Activated naive CD4-positive, alpha-beta T cell treated with anti-CD3 and anti-CD28 coated beads, Interleukin-2, amount 50 U/mL, for 72 hours (primary cell): Measurements from ENCODE around the gene DCTN4. TPM values are rescaled to one million over a fixed set of nuclear protein-coding genes. Genes with fewer than 3 reads are reported as not detected.

Experiments
- ATAC-seq, 2 donors: fragments of 150-1000 bp; cut with Tn5 transposase; 2 replicates each; pipeline ENCODE4 v1.10.0; 2021; ENCODE audit warnings: mild to moderate bottlenecking in 2 of 2, moderate library complexity in 2 of 2
- DNase-seq, 2 donors: peaks; one replicate each; pipeline ENCODE4 v3.0.0; 2021 to 2022; ENCODE audit warnings: low spot score in 2 of 2
- H3K27ac Mint-ChIP-seq, 2 donors: one replicate each; pipeline ENCODE4 v1.8.0; 2022; ENCODE audit warnings: mild to moderate bottlenecking in 2 of 2, mixed read lengths in 2 of 2
- H3K36me3 Mint-ChIP-seq, 2 donors: one replicate each; pipeline ENCODE4 v1.8.0; 2022; ENCODE audit warnings: mixed read lengths in 2 of 2
- H3K9me3 Mint-ChIP-seq, 2 donors: one replicate each; pipeline ENCODE4 v1.8.0; 2022; ENCODE audit warnings: mixed read lengths in 2 of 2
- total RNA-seq, 2 donors: library from RNA; stranded (reverse); gene quantifications; one replicate each; pipeline ENCODE4 v1.2.3, GENCODE V29; 2022

The DCTN4 gene
- total RNA-seq, 2 donors from 2014 or later: 44.0 to 56.4 TPM

DNA sequence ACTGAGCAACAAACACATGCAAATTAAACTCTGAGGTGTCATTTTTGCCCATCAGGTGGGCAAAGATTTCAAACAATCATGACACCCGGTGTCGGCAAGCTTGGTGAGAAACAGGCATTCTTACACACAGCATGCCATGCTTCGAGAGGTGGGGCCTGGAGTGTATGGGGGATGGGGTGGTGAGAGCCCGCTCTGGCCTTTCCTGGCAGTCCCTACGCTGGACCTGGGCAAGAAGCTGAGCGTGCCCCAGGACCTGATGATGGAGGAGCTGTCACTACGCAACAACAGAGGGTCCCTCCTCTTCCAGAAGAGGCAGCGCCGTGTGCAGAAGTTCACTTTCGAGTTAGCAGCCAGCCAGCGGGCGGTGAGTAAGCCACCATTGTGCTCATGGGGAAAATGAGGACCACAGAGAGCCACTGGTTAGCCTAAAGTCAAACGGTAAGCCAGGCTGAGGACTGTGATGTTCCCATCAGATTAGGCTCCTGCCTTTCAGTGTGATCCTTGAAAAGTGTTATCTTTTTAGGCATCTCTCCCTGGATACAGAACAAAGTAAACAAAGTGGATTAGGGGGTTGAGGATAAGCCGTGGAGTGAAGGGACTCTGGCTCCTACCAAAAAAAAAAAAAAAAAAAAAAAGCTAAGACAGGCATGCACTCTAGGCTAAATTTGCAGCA is 88.4 kb downstream of the DCTN4 start:
- ATAC-seq (no peak), DNase-seq (no peak)
- H3K36me3 Mint-ChIP-seq: no peaks in the 10 kb centered on the region
- no peaks in the 10 kb centered on the region for H3K9me3 Mint-ChIP-seq
- H3K27ac Mint-ChIP-seq: no peak overlapping the region

DNA sequence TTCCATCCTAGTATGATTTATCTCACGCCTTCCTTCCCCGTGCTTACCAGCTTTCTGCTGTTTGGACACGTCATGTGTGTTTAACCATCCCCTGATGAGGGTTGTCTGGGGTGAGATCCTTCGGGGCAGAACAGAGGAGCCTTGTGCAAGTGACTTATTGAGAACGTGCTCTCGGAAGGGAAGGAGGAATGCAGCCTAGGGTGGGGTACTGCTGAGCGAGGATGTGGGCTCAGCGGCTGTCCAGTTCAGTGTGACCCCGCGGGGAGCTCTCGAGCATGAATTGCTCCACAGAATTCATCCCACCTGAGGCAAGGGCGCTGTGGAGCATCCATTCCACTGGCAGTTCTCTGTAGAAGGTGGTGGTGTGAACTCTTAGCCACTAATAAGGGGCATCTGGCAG is 93.8 kb downstream of the DCTN4 start:
- Mint-ChIP-seq H3K27ac (no peak overlapping the region), H3K36me3 (no peaks in the 10 kb centered on the region), H3K9me3 (no peaks in the 10 kb centered on the region)
- DNase-seq: no peak
- no peak for ATAC-seq

DNA sequence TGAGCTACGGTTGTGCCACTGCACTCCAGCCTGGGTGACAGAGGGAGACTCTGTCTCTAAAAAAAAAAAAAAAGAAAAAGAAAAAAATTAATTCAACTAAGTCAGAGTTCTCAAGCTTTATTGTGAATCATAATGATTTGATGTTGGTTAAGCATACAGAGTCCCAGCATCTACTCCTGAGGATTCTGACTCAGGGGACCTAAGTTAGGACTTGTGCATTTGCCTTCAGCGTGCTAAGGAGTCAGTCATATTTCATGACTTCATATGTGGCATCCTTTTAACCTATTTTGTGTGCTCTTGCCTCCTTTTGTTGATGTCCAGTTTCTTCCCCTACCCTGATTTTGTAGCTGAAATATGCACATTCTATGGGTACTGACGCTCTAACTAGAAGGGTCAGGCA is 94.9 kb downstream of the DCTN4 start:
- no peaks in the 10 kb centered on the region for H3K36me3 Mint-ChIP-seq
- H3K27ac Mint-ChIP-seq: no peak overlapping the region
- ATAC-seq: no peak

DNA sequence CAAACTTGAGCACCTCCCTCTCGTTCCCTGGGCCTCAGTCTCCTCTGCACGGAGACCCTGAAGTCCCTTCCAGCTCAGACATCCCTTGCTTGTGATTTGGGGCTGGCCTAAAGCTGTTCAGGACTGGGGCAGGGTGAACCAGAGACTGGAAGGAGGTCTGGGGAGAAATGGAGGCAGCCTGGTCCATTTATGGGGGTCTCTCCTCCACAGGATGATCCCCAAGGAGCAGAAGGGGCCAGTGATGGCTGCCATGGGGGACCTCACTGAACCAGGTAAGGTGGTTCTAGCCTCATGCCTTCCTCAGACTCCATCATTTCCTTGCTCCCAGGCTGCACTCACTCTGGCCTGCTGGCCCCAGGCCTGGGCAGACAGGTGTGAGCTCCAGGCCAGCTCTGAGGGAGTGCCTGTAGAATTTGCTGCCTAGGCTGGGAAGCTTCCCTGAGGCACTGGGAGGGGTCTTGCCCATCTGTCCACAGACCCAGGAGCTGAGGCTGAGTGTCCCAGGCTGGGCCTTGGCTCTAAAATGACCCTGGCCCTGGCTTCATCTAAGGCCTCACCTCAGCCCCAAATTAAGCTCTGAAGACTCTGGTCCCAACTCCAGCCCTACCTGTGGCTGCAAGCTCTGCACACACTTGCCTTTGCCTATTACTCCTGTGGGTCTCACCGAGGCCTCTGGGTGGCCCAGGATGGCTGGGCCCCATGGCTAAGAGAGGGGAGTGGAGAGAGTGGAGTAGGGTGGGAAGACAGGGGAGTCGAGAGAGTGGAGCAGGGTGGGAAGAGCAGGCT is 95.9 kb downstream of the DCTN4 start:
- DNase-seq (no peak), ATAC-seq (no peak)
- Mint-ChIP-seq H3K9me3 (no peaks in the 10 kb centered on the region), H3K27ac (no peak overlapping the region), H3K36me3 (no peaks in the 10 kb centered on the region)

More for the DNA sequence above, 94.9 kb downstream of the DCTN4 start:
- no peak for DNase-seq
- no peaks in the 10 kb centered on the region for H3K9me3 Mint-ChIP-seq

DNA sequence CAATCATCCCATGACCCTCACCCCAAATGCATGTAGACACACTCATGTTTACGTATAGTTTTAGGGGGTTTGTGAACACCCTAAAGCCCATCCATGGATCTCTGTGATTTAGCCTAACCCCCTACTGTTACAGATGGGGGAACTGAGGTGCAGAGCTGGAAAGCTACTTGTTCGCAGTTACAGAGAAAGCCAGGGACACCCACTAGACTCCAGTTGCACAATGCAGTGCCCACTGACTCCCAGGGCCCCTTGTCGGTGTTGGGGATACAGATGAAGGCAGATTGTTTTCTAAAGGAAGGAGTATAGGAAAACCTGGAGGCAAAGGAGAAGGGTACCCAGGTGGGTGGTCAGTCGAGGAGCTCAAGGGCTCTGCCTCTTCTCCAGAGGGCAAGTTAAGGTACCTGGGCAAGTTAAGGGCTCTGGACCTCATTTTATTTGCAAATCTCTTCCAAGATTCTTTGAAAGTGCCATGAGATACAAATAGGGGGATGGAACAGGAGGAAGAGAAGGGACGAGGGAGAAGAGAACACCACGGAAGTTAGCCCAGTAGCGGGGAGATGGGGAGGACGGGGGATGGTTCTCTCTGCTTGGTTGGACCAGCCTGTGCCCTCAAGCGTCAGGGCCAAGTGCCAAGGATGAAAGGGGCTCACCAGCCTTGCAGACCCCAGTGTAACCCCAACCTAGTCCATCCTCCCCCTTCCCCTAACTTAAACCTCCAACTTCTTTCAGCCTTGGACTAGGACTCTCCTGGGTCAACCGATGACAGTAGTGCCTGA is 96.8 kb downstream of the DCTN4 start:
- no peaks in the 10 kb centered on the region for H3K36me3 Mint-ChIP-seq
- DNase-seq: no peak
- peak overlapping the region in 1 of 2 donors; percentile 50 for H3K27ac Mint-ChIP-seq
- ATAC-seq: no peak
- no peaks in the 10 kb centered on the region for H3K9me3 Mint-ChIP-seq

DNA sequence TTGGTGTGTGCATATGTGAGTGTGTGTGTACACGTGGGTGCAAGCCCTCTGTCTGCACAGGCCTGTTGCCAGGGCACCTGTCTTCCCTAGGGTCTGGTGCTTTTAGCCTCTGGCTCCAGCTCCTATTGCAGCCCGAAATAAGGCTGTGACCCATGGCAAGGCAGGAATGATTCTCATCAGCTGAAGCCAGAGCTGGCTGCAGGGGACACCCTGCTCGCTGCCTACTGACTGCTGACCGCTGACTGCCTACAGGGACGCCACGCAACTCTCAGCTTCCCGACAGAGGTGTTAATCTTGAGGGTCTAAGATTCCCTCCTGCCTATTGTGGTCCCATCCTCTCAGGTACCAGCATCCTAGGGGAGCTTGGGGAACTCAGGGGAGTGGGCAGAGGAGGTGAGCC is 97.7 kb downstream of the DCTN4 start, which contains the start of gene MYOZ3:
Gene MYOZ3, plus strand, starts transcription at position 166 of the 400 bp plus-strand sequence. CDS start 1,691 bp downstream, outside the sequence.
- Mint-ChIP-seq H3K27ac (peak within 1 kb of the TSS in 1 of 2 donors; percentile 50), H3K9me3 (no peaks in the 10 kb centered on the region), H3K36me3 (no peaks in the 10 kb centered on the region)
- DNase-seq (no peak), ATAC-seq (no peak)

DNA sequence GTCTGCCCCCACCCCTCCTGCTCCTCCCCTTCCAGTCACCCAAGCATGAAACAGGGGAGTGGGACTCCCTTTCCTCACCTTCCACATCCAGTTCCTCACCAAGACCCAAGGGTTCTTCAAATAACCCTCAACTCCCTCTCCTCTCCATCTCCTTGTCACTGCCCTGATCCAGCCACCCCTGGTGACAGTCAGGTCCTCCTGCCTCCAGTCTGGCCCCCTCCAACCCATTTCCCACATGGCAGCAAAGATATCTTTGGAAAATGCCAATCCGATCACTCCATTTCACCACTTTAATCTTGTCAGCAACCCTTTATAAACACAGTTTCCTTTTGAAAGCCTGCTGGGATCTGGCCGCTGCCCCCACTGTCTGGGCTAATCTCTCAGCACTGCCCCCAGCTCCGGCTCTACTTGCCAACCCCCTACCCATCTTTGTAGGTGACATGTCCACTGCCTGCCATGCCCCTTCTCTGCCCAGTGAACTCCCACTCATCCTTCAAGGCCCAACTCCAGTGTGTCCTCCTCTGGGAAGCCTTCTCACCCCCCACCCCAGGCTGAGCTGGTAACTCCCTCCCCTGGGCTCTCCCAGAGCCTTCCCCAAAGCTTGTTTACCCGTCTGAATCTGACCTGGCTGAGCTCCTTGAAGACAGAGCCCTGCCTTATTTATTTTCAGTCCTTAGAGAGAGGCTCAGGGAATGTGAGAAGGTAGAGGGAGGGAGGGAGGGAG is 98.5 kb downstream of the DCTN4 start:
- ATAC-seq (no peak), DNase-seq (no peak)
- H3K9me3 Mint-ChIP-seq: no peaks in the 10 kb centered on the region
- no peak overlapping the region for H3K27ac Mint-ChIP-seq
- no peaks in the 10 kb centered on the region for H3K36me3 Mint-ChIP-seq

DNA sequence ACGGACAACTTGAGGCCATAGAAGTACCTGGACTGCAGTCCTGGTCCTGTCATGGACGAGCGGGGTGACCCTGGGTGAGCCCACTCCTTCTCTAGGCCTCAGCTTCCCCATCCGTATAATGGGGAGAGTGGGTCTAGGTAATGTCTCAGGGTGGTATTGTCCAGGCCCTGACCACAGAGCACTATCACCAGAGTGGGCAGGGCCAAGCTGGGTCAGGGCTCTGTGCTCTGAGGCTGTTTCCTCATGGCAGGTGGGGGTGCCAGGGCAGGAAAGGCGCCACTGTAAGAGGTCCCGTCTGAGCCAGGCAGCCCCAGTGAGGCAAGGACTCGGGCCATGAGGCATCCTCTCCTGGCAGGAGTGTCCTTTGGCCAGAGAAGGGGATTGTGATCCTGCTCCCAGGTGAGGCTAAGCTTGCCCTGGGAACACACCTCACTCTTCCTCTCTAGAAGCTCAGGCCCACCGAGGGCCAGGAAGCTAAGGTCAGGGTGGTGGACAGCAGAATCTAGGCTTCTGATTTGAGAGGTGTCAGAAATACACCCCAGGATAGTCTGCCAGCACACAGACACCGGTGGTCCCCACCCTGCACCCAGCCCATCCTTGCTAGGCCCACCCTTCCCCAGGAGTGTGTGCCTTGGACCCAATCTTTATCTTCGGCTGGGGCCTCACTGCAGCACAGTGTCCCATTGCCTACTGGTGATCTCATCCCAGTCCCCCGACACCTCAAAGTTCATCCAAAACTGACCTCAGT is 99.3 kb downstream of the DCTN4 start:
- DNase-seq: peak in 1 of 2 donors; percentile 26
- no peak overlapping the region for H3K27ac Mint-ChIP-seq

DNA sequence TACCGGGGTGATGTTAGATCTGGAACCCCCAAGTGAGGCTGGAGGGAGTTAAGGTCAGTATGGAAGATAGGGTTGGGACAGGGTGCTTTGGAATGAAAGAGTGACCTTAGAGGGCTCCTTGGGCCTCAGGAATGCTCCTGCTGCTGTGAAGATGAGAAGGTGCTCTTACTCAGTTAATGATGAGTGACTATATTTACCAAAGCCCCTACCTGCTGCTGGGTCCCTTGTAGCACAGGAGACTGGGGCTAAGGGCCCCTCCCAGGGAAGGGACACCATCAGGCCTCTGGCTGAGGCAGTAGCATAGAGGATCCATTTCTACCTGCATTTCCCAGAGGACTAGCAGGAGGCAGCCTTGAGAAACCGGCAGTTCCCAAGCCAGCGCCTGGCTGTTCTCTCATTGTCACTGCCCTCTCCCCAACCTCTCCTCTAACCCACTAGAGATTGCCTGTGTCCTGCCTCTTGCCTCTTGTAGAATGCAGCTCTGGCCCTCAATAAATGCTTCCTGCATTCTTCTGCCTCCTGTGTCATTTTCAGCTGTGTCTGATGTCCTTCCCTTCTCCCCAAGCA is 100.0 kb downstream of the DCTN4 start:
- DNase-seq (no peak), ATAC-seq (no peak)

More for the DNA sequence above, 99.3 kb downstream of the DCTN4 start:
- no peaks in the 10 kb centered on the region for H3K9me3 Mint-ChIP-seq
- H3K36me3 Mint-ChIP-seq: no peaks in the 10 kb centered on the region
- ATAC-seq: no peak

More for the DNA sequence above, 100.0 kb downstream of the DCTN4 start:
- no peak overlapping the region for H3K27ac Mint-ChIP-seq
- H3K9me3 Mint-ChIP-seq: no peaks in the 10 kb centered on the region
- H3K36me3 Mint-ChIP-seq: no peaks in the 10 kb centered on the region

Other genes with a start within 250 kb of the DCTN4 start
- gene SYNPO, start 118.4 kb downstream of the DCTN4 start, total RNA-seq: under 1 TPM; 0.18 to 0.53 TPM
- under 1 TPM; 0.09 to 0.49 TPM for gene MYOZ3, start 97.8 kb downstream of the DCTN4 start, total RNA-seq
- gene RBM22, start 58.0 kb downstream of the DCTN4 start, total RNA-seq: 100 to 1,000 TPM in 1 of 2 donors, 10 to 100 TPM in 1; 62.0 to 104 TPM
- 10 to 100 TPM; 27.1 to 33.0 TPM for gene SMIM3, start 19.7 kb upstream of the DCTN4 start, total RNA-seq
- gene IRGM, start 87.5 kb upstream of the DCTN4 start, total RNA-seq: 1 to 10 TPM; 4.5 to 4.7 TPM
- gene ZNF300, start 146.0 kb upstream of the DCTN4 start, total RNA-seq: 1 to 10 TPM; 1.6 to 2.2 TPM